H54 (cell line): ENCODE measurements around the gene IFRD2.
"Not testable (repeated sequence)": the region's sequence is repeated elsewhere in the genome, so short reads cannot be mapped to it uniquely, and the experiment has no call there.

Source experiments
- DNase-seq: peaks from one replicate; pipeline ENCODE4 v3.0.0; 2011; ENCODE audit warnings: low spot score, mixed read lengths; ENCODE audit not compliant: insufficient read length
- FAIRE-seq: peaks from 3 replicates; lab custom pipeline; 2011; peaks lifted over from hg19 to GRCh38; lab: Jason Lieb, UNC
- POLR2A ChIP-seq: IDR thresholded peaks from 2 replicates; pipeline ENCODE4 v1.6.1; 2011; ENCODE audit warnings: low read depth, mild to moderate bottlenecking, low read length

Gene IFRD2

DNA sequence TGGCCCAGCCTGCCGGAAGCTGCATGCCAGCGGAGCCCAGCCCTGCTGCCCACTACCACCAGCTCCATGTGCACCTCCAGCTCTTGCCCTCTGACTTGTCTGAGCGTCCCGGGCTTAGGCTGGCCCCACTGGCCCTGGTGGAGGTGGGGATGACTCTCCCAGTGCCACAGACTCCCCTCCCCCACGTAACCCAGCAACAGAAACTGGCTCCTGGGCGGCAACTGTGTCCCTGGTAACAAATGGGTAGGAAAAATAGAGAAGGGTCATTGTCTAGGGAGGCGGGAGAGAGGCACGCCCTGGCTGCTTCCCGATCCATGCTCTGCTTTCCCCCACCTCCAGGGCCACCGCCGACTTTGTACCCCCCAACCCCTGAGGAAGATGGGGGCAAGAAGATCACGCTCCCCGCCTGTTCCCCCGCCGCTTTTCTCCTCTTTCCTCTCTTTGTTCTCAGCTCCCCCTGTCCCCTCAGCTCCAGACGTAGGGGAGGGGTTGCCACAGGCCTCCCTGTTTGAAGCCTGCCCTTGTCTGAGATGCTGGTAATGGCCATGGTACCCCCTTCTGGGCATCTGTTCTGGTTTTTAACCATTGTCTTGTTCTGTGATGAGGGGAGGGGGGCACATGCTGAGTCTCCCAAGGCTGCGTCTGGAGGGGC lies 34.1 kb downstream of the IFRD2 start:
- DNase-seq = no peak
- no peak for FAIRE-seq
- TF ChIP-seq POLR2A = no peak

DNA sequence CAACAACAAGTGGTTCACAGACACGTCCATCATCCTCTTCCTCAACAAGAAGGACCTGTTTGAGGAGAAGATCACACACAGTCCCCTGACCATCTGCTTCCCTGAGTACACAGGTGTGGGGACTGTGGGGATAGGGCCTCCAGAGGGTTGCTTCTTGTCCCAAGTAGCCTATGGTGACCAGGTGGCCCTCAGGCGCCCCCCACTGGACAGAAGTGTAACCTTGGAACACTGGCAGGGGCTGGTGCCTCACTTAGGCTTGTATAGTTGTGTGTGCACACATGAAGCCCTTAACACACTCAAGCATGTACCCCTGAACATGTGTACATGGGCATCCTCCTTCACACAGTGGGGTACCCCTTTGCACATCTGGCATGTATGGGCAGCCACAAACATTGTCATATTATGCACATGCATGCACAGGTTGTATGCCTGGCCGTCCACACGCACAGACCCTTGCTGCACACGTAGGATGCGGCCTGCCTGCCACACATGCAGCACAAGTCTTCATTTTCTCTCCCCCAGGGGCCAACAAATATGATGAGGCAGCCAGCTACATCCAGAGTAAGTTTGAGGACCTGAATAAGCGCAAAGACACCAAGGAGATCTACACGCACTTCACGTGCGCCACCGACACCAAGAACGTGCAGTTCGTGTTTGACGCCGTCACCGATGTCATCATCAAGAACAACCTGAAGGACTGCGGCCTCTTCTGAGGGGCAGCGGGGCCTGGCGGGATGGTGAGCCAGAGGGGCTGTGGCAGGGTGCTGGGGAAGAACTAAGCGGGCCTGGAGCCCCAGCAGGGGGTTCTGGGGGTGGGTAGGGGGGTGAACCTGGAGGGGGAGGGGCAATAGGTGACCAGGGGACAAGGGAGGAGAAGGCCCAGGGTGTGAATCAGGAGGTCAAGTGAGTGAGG lies 35.0 kb downstream of the IFRD2 start:
- FAIRE-seq = no peak
- 0 out of 2 replicates have a peak, but pooled peaks have one; percentile 5 for TF ChIP-seq POLR2A
- no peak for DNase-seq

DNA sequence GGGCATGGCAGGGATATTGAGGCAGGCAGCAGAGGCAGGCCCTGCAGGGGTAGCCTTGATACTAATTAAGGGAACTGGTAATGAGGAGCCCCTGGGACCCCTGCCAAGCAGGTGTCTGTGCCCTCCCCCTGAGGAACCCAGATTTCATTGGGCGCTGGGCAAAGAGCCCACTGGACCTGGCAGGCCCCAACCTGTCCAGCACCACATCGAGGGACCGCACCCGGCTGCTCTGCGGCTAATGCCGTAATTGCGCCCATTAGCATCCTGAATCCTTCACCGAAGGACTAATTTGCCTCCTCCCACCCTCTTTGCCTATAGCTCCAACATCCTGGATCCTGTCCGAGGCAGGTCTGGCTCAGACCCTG lies 37.0 kb downstream of the IFRD2 start:
- no peak for DNase-seq
- no peak for TF ChIP-seq POLR2A

DNA sequence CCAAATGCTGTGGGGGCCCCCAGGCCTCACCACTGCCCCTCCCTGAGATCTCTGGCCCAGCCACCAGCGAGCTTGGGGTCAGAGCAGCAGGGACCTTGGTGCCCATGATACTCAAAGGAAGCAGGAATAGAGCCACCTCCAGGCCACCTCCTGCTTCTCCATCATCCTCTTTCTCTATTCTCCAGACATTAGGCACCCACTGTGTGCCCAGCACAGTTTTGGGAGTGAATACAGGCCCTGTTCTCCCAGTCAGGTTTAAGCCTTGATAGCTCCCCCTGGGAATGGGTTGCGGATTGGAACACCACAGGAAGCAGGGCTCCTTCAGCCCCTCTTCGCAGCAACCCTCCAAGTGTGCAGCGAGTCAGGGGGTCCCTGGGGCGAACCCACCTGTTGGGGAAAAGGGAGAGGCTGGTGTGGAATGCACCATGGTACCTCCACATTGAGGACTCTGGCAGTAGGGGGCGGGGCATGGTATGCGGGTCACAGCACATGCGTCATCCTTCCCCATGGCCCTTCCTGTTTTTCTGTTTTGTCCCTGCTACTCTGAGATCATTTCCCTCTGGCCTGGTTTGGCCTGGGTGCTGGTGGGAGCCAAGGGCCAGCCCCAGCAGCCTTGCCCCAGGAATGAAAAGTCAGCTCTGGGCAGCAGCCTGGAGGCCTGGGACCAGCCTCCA lies 37.5 kb downstream of the IFRD2 start:
- FAIRE-seq (no peak), DNase-seq (peak; percentile 61)
- no peak for TF ChIP-seq POLR2A

More for the DNA sequence above, 37.0 kb downstream of the IFRD2 start:
- FAIRE-seq = no peak

DNA sequence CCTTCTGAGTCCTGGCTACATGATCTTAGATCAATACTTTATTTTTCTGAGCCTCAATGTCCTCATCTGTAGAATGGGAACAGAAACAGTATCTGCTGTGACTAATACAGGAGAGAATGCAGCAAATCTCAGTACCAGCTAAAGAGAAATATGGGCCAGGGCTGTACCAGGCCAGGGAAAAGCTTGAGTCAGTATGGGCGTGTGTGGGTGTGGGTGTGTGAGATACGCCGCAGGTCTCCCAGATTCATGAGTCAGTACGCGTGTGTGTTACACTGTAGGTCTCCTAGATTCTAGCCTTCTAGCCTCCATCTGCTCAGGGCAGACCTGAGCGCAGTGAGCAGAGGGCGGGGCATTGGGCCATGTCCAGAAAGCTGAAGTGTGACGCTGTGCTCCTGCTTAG lies 41.0 kb downstream of the IFRD2 start:
- FAIRE-seq = peak; percentile 57
- no peak for TF ChIP-seq POLR2A
- peak; percentile 85 for DNase-seq

DNA sequence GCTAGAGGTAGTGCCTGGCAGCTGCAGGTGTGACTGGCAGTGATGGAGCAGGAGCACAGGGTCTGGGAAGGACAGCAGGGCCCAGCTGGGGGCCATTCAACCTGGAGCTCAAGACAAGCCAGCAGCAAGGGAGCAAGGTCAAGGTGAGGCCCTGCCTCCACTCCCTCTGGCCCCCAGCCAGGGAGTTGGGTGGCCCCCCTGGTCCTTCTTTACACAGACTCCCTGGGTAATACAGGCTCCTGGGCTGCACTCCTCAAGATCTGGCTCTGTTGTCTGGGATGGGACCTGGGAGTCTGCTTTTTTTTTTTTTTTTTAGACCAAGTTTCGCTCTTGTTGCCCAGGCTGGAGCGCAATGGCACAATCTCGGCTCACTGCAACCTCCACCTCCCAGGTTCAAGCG lies 41.7 kb downstream of the IFRD2 start:
- DNase-seq (no peak), FAIRE-seq (no peak)
- no peak for TF ChIP-seq POLR2A

DNA sequence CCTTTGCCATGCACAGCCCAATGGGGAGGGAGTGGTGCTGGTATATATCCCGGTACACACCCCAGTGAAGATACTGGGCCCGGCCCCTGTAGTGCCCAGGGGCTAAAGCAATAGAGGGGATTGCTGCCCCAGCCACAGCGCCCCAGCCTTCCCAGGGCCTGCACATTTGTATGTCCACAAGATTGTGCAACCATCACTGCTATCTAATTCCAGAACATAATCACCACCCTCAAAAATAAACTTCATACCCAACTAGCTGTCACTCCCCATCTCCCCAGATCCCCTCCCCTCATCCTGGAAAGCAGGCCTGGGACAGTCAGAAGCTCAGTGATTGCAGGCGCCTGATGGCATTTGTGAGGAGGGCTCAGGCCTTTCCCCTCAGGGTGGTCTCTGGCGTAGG lies 42.8 kb downstream of the IFRD2 start:
- no peak for FAIRE-seq
- DNase-seq = no peak

DNA sequence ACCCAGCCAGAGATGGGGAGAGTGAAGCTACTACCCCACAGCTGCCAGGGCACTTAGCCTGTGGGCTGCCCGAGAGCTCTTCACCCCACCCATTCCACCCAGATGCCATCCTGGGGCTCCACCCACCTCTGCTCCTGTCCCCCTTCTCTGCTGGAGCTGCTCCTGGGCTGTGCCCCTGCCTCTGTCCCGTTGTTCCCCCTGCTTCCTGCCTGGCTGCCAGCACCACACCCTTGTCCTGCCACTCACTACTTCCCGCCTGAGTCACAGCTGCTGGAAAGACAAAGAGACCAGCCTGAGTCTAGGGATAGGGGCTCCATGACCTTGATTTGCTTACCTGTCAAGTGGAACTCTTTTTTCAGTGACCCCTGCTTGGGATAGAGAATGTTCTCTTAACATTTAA lies 43.8 kb downstream of the IFRD2 start:
- no peak for FAIRE-seq
- TF ChIP-seq POLR2A = no peak

More for the DNA sequence above, 42.8 kb downstream of the IFRD2 start:
- no peak for TF ChIP-seq POLR2A

DNA sequence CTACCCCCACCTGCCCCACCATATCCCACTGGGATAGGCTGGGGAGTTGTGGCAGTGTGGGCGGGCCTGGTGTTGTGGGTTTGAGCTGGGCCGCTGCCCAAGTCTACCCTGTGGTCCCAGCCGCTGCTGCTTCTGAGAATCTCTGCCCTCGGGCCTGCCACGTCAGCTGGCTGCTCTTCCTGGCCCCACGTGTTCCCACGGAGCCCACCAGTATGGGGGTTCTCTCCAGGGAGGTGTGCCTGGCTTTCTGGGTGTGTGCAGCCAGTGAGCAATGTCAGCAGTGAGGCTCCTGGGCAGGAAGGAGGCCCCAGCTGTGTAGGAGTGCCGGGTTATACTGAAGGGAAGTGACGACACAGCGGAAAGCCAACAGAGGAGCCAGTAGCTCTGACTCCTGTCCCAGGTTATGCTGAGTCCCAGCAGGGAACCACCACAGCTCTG lies 45.7 kb downstream of the IFRD2 start:
- FAIRE-seq (peak; percentile 20), DNase-seq (peak; percentile 80)
- peak; percentile 43; the same call in 1 of the 2 replicates for TF ChIP-seq POLR2A

More for the DNA sequence above, 43.8 kb downstream of the IFRD2 start:
- no peak for DNase-seq

DNA sequence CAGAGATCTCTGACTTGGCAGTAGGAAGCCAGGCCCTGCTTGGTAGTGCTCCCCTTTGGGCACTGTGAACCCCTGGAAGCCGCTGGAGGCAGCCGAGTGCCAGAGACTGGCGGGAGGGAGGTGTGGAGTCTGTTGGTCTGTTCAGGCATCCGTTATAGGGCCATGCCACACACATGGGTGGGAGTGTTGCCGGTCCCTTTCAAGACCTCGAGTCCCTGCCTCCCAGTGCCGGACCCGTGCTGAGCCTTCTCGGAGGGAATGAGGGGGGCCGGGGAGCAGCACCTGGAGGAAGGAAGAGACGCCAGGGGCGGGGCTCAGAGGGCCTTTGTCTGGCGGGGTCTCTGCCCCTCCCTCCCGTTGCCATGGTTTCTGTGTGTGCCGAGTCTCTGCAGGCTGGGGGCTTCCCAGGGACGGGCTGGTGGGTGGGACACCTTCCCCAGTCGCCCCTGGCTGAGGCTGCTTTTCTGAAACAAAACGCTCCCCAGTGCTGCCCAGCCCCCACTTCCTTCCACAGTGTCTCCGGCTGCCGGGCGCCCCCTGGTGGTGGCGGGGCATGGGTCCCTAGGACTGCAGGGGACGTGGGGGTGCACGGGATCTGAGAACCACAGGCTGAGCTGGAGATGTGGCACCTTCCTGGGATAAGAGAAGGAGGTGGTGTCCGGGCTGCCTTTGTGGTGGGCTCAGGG lies 46.3 kb downstream of the IFRD2 start:
- FAIRE-seq (no peak), DNase-seq (peak; percentile 58)
- TF ChIP-seq POLR2A = no peak; the same call in 1 of the 2 replicates

DNA sequence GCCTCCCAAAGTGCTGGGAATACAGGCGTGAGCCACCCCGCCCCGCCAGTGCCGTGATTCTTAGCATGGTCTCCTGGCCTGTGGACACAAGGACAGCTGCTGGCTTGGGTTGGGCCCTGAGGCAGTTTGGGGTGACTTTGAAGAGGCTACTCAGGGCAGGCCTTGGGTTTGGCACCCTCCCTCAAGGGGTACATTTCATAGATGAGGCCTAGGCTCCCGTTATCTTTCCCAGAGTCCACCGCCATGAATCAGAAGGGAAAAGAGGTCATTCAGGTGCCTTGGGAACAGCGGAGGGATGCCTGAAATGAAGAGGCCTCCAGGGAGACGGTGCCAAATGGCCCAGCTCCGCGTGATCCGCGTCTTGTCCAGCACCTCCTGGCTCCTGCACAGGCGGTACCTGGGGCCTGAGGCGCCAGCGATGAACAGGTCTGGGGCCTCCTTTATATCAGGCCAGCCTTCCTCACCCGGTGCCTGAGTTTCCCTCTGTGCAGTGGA lies 46.9 kb downstream of the IFRD2 start:
- no peak for DNase-seq
- no peak for TF ChIP-seq POLR2A
- FAIRE-seq = no peak

DNA sequence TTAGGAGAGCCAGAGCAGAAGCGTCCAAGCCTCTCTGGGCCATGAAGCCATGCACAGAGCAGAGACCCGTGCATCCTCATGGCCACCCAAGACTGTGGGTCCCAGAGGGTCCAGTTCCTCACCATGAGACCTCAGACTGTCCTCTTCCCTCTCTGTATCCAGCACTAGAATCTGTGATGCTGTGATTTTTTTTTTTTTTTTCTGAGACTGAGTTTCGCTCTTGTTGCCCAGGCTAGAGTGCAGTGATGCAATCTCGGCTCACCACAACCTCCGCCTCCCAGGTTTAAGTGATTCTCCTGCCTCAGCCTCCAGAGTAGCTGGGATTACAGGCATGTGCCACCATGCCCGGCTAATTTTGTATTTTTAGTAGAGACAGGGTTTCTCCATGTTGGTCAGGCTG lies 47.4 kb downstream of the IFRD2 start:
- FAIRE-seq, DNase-seq: not testable (repeated sequence)

DNA sequence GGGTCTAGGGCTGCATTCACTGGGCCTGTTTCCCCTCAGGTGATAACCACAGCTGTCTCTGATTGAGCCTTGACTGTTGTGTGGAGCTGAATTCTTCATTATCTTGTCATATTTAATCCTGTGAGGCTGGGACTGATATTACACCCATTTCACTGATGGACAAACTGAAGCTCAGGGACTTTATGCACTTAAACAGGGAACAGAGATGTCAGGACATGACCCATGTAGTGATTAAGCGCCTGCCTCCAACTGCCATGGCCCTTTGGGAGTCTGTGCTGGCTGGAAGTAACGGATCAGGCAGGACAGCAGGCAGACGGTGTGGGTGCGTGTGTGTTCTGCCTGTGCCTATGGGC lies 48.7 kb downstream of the IFRD2 start:
- no peak for TF ChIP-seq POLR2A
- DNase-seq (no peak), FAIRE-seq (no peak)

DNA sequence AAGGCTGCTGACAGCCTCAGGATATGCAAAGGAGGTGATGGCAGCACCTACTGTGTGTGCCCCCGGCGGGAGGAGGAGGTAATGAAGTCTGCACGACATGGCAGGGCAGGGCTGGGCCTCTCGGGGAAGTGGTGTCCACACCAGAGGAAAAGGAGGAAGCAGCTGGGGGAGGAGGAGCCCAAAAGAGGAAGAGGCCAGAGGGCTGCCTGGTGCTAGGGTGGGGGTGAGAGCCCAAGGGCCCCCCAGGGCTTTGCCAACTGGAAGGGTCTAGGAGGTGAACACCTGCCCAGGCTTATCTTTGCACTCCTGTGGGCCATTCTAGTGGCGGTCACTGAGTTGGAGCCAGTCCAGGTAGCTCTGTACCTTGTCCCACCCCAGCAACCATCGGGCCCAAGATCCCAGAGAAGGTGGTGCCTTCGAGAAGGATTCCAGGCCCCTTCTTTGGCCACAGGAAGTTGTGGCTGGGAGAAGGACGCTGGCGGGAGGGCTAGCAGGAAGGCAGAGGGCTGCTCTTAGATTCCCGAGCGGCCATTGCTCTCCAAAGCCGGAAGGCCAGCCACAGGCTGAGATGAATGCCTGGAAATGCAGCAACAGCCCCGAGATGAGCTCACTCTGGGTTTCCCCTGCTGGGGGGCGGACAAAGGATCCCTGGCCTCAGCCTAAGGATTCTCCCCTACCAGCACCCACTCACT lies 49.2 kb downstream of the IFRD2 start:
- no peak for TF ChIP-seq POLR2A
- FAIRE-seq (no peak), DNase-seq (no peak)
